ENCODE results near the gene SCFD2.

Gene SCFD2

GRCh38 chr4:52877694-52878093 lies 488.2 kb downstream of the SCFD2 start:
- Histone ChIP-seq H3F3A (ENCODE audit: insufficient read depth, low read length) (no peaks in the 10 kb centered on the region), H3K4me1 (ENCODE audit: insufficient read depth, low read length, severe bottlenecking) (no peaks in the 10 kb centered on the region), H4K20me1 (ENCODE audit: insufficient read depth, low read length) (no peaks in the 10 kb centered on the region), H3K27ac (ENCODE audit: low read depth, low read length, poor library complexity, severe bottlenecking) (no peak overlapping the region), H3K9me2 (ENCODE audit: low read depth, low read length) (no peaks in the 10 kb centered on the region), H3K79me2 (ENCODE audit: insufficient read depth, low read length) (no peaks in the 10 kb centered on the region), H3K27me3 (ENCODE audit: insufficient read depth, low read length) (no peaks in the 10 kb centered on the region), H3K4me3 (ENCODE audit: low read depth, low read length, poor library complexity, severe bottlenecking) (no peak overlapping the region), H3K9me3 (ENCODE audit: low read length) (no peaks in the 10 kb centered on the region), H2AFZ (ENCODE audit: low read length) (no peak overlapping the region), H3K4me2 (ENCODE audit: low read length) (no peak overlapping the region), H3K9ac (ENCODE audit: low read length) (no peak overlapping the region), H3K36me3 (ENCODE audit: insufficient read depth, low read length) (no peaks in the 10 kb centered on the region)
- TF ChIP-seq, protein P1, sequence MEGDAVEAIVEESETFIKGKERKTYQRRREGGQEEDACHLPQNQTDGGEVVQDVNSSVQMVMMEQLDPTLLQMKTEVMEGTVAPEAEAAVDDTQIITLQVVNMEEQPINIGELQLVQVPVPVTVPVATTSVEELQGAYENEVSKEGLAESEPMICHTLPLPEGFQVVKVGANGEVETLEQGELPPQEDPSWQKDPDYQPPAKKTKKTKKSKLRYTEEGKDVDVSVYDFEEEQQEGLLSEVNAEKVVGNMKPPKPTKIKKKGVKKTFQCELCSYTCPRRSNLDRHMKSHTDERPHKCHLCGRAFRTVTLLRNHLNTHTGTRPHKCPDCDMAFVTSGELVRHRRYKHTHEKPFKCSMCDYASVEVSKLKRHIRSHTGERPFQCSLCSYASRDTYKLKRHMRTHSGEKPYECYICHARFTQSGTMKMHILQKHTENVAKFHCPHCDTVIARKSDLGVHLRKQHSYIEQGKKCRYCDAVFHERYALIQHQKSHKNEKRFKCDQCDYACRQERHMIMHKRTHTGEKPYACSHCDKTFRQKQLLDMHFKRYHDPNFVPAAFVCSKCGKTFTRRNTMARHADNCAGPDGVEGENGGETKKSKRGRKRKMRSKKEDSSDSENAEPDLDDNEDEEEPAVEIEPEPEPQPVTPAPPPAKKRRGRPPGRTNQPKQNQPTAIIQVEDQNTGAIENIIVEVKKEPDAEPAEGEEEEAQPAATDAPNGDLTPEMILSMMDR (IDR thresholded peaks at IDR 0.05; ENCODE audit: low read length) = no peak
- no peak for TF ChIP-seq EZH2 (IDR thresholded peaks at IDR 0.05; ENCODE audit: borderline replicate concordance, low read length)

DNA sequence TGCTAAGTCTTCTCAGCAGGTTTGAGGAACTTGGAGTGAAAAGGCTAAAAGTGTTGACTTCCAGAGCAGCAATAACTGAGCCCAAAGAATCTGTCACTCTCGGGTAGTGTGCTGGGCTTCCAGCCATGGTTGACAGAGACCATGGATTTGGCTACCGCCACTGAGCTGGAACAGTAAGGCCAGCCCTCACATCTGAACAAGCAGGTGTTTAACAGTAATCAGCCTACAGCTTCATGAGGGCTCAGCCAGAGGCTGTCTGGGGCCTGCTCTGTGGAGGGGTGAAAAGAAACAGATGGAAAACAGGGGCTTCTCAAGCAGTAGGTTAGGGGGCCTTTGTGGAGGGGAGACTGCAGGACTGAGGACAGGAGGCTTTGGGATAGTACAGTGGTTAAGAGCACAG lies 488.8 kb downstream of the SCFD2 start:
- no peak overlapping the region for H3K27ac ChIP-seq (ENCODE audit: low read depth, low read length, poor library complexity, severe bottlenecking)
- H3K36me3 ChIP-seq (ENCODE audit: insufficient read depth, low read length) = no peaks in the 10 kb centered on the region
- H3K9ac ChIP-seq (ENCODE audit: low read length) = no peak overlapping the region
- H4K20me1 ChIP-seq (ENCODE audit: insufficient read depth, low read length) = no peaks in the 10 kb centered on the region
- no peaks in the 10 kb centered on the region for H3K4me1 ChIP-seq (ENCODE audit: insufficient read depth, low read length, severe bottlenecking)
- no peak for TF ChIP-seq EZH2 (IDR thresholded peaks at IDR 0.05; ENCODE audit: borderline replicate concordance, low read length)
- TF ChIP-seq, protein P1 (IDR thresholded peaks at IDR 0.05; ENCODE audit: low read length) = no peak
- no peaks in the 10 kb centered on the region for H3K9me3 ChIP-seq (ENCODE audit: low read length)
- no peak overlapping the region for H3K4me2 ChIP-seq (ENCODE audit: low read length)
- H3K9me2 ChIP-seq (ENCODE audit: low read depth, low read length) = no peaks in the 10 kb centered on the region
- H3K27me3 ChIP-seq (ENCODE audit: insufficient read depth, low read length) = no peaks in the 10 kb centered on the region
- H2AFZ ChIP-seq (ENCODE audit: low read length) = no peak overlapping the region
- no peaks in the 10 kb centered on the region for H3K79me2 ChIP-seq (ENCODE audit: insufficient read depth, low read length)
- H3K4me3 ChIP-seq (ENCODE audit: low read depth, low read length, poor library complexity, severe bottlenecking) = no peak overlapping the region
- no peaks in the 10 kb centered on the region for H3F3A ChIP-seq (ENCODE audit: insufficient read depth, low read length)

DNA sequence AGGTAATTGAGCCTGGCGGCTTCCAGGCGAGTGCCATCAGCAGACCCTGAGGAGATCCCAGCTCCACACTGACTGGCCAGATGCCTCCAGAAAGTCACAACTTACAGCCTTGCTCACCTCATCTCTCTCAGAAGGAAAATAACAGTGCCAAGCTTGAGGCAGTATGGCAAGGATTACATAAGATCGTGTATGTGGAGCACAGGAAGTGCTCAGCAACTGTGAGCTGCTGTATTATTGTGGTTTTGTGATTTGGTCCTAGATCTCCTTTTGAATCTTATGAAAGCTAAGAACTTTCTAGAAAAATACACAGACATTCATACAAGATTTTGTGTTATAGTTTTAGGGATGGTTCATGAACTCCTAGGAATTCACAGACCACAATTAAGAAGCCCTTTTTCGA lies 489.8 kb downstream of the SCFD2 start:
- no peaks in the 10 kb centered on the region for H3K36me3 ChIP-seq (ENCODE audit: insufficient read depth, low read length)
- no peaks in the 10 kb centered on the region for H3F3A ChIP-seq (ENCODE audit: insufficient read depth, low read length)
- H3K9ac ChIP-seq (ENCODE audit: low read length) = no peak overlapping the region
- H3K27ac ChIP-seq (ENCODE audit: low read depth, low read length, poor library complexity, severe bottlenecking) = no peak overlapping the region
- no peaks in the 10 kb centered on the region for H3K4me1 ChIP-seq (ENCODE audit: insufficient read depth, low read length, severe bottlenecking)
- H4K20me1 ChIP-seq (ENCODE audit: insufficient read depth, low read length) = no peaks in the 10 kb centered on the region
- H3K9me2 ChIP-seq (ENCODE audit: low read depth, low read length) = no peaks in the 10 kb centered on the region
- TF ChIP-seq, protein P1 (IDR thresholded peaks at IDR 0.05; ENCODE audit: low read length) = no peak
- no peak for TF ChIP-seq EZH2 (IDR thresholded peaks at IDR 0.05; ENCODE audit: borderline replicate concordance, low read length)
- H3K4me3 ChIP-seq (ENCODE audit: low read depth, low read length, poor library complexity, severe bottlenecking) = no peak overlapping the region
- no peaks in the 10 kb centered on the region for H3K9me3 ChIP-seq (ENCODE audit: low read length)
- H3K27me3 ChIP-seq (ENCODE audit: insufficient read depth, low read length) = no peaks in the 10 kb centered on the region
- no peaks in the 10 kb centered on the region for H3K79me2 ChIP-seq (ENCODE audit: insufficient read depth, low read length)
- no peak overlapping the region for H2AFZ ChIP-seq (ENCODE audit: low read length)
- no peak overlapping the region for H3K4me2 ChIP-seq (ENCODE audit: low read length)
